Activated T-cell treated with anti-CD3 and anti-CD28 coated beads for 48 hours (primary cell): ENCODE results near the gene HOXD11.

Experiments
- DNase-seq: peaks from one replicate; pipeline ENCODE4 v3.0.0-alpha.2; 2020; ENCODE audit warnings: low read depth

HOXD11 gene

DNA sequence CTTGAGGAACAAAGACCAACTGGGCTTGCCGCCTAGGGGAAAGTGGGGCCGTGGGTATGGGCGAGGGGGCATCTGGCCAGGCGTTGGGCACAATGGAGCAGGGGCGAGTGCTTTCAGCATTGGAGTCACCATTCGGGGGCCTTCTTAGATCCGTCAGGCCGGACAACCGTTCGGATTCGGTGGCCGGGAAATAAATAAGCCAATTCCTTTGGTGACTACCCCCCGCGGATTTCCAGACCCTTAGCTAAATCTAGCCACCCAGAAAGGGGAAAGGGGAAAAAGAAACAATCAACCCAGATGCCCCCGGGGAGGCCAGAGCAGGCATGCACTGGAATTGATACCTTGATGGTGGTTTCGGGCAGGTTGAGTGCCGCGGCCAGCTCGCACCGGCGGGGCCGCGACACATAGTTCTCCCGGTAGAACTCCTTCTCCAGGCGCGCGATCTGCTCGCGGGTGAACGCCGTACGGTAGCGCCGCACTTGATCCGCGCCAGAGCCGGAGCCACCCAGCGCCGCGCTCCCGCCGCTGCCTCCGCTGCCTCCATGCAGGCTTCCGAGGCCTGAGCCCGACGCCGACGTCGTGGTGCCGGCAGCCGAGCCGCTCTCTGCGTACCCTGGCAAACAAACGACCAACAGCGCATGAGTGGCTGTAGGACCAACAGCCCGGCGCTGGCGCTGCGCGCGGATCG, 25.1 kb upstream of the HOXD11 start:
- DNase-seq: no peak

DNA sequence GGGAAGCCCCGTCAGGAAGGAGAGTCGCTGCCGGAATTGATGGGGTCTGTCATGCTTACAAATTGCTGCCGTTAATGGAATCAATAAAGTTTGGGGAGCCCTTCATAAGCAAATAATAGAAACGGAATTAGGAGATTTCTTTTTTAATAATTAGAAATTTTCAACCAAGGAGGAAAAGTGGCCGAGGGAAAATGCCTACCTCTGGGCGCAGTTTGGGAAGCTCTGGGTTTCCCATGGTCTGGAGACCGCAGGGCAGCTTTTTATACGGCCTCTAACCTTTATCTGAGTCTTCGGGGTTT, 24.6 kb upstream of the HOXD11 start:
- DNase-seq: no peak

DNA sequence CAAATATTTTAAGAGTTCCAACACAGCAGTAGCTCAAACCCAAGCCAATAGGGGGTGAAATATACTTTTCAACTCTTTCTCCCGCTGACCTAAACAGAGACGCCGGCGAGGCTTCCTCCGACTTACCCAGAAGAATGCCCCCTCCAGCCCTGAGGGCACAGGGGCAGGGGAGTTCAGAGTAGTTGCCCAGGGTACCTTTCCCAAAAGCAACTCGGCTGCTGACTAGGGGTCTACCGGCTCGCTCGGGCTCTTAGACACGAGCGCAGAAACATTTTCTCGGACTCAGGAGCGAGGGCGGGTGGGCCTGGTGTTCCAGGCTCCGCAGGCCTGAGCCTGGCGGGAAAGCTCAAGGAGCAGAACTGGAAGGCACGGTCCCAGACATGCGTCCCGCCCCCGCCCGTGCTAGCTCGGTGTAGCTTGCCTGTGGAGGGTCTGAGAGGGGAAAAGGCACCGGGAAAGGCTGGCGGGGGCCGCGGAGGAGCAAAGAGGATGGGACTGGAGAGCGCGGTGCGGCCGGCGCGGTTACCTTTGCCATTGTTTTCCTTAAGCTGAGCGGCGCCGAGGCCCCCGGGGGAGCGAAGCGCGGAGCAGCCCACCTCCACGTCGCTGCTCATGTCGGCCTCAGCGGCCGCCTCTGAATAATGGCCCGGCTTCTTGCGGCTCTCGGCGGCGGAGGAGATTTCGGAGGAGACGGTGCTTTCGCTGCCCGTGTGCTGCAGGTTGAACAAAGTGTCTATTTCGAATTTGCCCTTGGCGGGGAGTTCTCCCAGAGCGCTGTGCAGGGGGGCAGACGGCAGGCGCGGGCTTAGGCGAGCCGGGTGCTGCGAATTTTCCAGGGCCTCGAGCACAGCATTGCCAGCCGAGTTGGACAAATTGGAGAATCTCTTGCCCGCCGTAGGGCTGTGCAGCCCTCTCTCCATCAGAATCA, 24.0 kb upstream of the HOXD11 start:
- DNase-seq: no peak

DNA sequence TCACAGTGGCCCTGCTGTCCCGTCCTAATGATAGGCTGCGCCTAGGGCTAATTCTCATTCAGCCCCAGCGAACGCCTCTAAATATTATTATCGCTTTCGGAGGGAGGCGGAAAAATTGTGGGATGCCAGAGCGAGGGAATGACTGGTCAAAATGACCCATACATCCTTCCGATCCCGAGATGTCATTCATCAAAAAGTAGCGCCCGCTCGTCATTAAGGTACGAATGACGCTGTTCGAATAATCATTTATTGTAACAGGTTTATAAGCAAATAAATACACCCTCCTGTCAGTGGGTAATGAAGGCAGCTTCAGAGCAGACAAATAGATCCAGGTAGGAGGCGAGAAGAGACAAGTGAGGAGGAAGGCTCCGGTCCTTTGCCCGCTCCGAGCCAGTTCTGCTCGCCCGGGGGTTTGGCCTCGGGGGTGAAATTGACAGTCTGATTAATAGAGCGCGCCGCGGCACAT, 23.3 kb upstream of the HOXD11 start, which contains the start of gene EVX2:
Gene EVX2 (minus strand): TSS at position 167 of the 466 bp plus-strand sequence. CDS start 186 bp downstream, outside the sequence.
- no peak for DNase-seq

DNA sequence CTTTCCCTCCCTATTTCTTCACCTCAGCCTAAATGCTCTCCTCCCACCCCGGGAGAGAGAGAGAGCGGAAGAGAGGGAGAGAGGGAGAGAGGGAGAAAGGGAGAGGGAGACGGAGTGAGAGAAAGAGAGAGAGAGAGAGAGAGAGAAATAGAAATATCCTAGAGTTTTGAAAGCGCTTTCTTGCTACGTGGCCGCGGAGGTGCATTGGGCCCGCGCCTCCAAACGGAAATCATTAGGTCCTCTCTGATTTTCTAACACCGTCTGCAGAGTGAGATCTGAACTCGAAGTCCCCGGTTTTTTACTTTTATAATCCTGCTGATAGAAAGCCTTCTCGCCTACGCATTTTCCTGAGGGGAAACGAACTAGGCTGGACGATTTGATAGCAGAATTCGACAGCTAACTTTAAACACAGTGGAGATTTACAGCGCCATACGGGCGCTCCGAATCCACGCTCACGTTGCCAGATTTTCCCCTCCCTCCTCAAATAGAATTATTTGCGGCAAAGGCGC, 22.4 kb upstream of the HOXD11 start:
- DNase-seq: no peak

DNA sequence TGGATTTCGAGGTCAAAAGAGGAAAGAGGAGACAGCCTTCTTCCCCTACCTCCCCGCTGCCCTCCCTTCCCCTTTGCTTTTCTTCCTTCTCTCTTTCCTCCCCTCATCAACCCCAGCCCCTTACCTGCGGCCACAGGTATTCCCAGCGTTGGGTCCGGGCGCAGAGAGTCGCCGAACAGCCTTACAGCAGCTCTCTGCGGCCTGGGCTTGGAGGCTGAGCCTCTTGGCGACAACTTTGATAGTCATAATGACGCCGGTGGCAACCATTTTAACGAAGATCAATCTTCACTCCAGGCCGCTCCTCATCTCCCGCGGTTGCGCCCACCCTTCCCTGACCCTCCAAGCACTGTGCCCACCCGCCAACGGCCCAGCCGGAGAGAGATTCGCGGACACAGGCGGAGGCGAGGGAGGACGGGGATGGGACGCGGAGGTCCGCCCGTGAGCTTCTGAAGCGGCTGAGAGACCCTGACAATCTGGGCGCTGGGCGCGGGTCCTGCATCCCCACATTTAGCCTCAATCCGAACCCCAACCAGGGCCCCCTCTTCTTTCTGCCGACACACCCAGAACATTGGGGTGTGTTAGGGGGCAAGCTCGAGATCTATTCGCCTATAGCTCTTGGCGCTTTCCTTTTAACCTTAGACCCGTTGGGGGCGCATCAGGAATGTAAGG, 21.8 kb upstream of the HOXD11 start:
- no peak for DNase-seq

DNA sequence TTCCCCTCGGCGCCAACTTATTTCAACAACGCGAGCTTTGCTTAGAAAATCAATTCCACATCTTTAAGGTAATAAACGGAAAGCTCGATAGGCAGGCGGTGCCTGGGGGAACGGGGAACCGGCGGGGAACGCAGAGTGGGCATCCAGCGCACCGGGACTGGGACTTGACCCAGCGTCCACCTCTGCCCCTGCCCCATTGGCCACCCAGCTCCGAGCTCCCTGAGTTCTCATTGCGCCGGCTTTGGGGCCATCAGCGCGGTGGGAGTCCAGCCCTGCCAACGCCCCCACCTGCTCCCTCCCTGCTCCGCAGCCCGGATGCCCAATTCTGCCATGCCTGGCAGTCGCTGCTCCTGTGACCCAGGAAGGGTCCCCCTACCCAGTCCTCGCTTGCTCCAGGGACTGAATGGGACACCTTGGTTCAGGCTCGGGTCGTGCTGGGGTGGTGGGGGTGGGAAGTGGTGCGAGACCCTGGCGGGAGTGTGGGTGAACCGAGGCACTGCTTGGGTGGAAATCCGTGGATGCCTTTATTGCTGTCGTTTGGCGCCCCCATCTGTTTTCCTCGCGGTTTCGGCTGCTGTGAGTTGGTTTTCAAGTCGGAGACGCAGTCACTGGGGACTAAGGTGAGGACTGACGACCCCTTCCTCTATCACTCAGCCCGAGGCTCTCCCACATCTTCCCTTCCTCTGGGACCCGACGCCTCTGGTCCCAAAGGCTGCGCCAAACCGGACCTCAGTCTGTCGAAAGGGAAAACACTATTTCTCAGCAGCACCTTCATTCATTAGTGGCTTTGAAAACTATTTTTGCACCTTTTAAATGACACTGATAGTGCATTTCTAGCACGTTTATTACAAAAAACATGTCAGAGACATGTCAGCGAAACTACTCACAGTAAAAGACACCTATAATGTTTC, 21.0 kb upstream of the HOXD11 start:
- no peak for DNase-seq

DNA sequence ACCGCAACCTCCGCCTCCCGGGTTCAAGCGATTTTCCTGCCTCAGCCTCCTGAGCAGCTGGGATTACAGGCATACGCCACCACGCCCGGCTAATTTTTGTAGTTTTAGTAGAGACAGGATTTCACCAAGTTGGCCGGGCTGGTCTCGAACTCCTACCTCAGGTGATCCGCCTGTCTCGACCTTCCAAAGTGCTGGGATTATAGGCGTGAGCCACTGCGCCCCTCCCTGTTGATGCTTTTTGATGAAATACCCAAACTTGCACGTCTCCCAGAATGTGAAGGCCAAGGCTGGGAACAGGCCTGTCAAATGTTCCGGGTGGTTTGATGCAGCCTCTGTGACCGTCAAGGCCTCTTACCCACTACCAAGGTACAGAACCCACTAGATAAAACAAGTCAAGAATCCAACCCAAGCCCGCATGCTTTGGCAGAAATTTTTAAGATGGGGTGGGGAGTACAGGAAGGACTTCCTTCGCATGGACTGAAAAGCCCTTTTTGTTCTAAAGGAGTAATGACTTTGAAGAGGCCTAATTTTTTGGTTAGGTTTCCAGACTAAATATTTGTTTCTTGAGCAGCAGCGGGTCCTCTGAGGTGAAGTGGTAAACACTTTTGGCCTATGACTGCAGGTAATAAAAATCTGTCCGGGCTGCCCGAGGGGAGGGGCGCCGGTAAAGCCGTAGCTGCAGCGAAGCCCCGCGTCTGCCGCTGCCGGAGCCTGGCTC, 19.6 kb upstream of the HOXD11 start:
- no peak for DNase-seq

DNA sequence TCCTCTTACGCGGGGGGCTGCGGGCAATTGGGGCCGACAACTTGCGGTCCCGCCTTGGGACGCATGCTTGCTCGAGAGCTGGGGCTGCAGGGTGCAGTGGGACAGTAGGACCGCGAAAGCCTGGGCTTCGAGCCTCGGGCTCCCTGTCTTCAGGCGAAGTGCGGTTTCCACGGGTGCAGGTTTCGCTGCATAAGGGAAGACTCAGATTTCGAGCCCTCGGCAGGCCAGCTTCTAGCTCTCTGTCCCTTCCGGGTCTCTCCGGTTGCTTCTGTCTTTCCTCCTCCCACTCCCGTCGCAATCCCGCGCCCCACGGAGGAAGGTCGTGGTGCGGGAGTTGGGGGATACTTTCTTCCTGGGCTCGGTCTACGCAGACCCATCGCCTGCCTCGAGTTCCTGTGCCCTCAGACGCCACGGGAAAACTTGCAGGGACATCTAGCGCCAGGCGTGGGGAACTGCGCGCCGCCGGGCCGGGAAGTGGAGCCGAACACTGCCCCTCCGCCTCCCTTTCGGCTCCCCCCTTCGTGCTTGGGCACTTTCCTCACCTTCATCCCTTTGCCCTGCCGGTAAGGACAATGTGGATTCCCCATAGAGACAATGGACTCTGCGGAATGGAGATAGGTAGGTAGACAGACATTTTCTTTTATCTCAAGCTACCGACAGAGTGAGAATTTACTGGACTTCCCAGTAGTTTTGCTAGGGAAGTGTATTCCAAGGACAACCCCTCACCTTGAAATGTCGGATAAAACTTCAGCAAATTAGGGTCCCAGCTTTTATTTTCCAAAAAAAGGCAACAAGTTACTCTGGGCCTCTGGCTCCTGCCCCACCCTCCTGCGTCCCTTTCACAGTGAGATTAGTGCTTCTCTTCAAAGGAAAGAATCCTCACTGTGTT, 18.8 kb upstream of the HOXD11 start:
- no peak for DNase-seq

DNA sequence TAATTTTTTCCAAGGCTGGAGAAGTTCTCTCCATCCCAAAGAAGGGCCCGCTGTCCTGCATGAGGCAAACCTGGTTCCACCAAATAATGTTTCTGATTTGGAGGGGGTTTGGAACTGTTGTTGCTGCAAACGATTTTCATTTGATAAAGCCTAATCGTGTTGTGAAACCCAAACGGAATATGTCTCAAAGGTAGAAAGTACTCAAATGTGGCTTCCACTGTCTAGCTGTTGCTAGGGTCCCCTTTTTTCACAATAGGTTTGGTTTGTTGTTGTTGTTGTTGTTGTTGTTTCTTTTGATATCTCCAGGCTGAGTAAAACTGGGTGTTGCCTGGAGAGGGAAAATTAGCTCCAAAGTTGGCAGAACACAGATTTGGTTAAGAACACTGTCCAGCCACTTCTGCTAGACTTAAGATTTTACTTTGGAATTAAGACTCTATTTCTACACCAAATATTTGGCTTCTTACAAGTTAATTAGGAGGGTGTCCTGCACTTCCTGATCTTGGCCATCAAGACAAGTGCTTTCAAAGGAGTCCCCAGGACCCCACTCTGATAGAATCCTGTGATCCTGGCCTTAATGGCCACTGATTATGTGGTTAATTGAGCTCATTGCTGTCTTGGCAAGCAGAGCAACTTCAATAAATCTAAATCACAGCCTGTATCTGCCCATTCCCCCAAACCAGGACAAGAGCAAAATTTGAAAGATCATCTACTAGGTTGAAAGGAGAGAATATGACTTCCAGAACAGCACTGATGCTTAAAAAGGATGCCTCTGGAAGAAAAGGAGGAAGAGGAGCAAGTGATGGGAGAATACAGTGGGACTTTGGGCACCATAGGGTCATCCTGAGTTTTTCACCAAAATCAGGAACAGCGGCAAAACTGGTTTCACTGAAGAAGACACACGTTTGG, 17.9 kb upstream of the HOXD11 start:
- no peak for DNase-seq

DNA sequence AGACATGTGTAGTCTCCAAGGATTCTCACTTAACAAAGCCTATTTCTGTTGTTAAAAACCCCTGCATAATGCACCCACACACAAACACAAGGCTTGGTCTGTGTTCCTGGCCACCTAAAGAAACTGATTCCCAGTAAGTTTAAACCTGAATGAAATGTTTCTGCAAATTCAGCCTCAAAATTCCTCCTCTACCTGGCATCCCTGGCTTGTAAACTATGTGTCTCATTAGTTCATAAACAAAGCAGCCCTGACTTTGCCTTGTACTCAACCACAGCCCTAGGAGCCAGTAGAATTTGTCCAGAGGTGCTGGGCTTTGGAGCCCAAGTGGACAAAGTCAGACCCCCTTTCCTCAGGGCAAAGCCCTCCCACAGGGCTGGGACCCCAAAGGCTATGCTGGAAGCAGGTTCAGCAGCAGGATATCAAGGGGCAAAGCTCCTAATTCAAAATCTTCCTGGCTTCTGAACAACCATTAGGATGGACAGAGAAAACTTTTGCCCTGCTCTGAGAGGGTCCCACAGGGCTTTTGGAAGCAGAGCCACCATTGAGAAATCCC, 17.2 kb upstream of the HOXD11 start:
- DNase-seq: no peak

DNA sequence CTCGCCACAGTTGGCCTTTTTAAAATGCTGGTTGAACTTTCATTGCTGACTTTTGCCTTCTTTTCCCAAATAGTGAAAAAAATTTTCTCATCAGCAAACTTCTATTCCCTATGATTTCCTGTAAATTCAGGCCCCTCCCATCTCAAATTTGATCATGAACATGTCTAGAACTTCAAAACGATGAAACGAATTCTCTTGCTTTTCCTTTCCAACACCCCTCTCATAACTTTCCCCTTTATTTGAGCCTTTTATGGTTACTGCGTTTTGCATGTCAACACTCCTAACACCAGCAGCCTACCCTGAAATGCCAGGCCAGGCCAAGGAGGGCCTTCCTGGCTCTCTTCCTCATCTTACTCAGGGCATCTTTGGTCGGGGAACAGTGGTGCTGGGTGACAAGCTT, 16.2 kb upstream of the HOXD11 start:
- no peak for DNase-seq

DNA sequence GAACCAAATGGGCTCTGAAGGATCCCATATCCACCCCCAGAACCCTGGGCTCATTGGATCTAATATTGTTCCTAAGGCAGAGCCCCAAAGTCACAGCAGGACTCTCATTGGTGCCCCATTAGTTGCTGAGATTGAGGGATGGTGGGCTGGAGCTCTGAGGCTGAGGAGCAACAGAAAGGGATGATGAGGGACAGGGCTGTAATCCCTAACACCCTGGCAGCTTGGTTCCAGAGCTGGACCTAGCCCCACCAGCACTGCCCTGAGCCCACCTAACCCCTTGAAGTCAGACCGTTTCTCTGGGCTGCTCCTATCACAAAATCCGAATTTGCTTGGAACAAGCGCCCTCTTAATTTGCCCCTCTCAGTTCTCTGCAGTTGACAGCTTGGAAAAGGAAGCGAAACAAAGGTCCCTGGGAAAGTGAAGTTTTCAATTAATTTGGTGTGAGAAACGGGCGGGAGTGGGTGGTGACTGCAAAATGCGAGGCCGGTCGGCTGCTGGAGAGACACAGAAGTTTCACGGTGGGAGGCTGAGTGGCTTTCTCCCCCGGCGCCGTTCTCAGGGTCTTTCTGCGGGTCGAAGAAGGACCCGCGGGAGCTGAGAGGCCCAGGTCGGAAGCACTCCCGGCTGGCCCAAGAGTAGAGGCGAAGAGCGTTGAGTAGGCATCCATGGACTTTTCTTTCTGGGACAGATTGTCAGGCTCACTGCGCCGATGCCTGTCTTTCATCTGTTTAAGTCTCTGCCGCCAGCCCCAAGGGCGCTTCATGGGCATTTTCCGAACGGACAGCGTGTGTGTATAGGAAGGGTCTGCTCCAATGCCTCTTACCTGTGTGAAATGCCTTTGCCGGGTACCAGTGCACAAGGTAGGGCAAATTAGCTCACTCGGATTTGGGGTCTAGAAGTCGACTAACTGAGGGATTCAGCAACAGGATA, 15.5 kb upstream of the HOXD11 start:
- no peak for DNase-seq

DNA sequence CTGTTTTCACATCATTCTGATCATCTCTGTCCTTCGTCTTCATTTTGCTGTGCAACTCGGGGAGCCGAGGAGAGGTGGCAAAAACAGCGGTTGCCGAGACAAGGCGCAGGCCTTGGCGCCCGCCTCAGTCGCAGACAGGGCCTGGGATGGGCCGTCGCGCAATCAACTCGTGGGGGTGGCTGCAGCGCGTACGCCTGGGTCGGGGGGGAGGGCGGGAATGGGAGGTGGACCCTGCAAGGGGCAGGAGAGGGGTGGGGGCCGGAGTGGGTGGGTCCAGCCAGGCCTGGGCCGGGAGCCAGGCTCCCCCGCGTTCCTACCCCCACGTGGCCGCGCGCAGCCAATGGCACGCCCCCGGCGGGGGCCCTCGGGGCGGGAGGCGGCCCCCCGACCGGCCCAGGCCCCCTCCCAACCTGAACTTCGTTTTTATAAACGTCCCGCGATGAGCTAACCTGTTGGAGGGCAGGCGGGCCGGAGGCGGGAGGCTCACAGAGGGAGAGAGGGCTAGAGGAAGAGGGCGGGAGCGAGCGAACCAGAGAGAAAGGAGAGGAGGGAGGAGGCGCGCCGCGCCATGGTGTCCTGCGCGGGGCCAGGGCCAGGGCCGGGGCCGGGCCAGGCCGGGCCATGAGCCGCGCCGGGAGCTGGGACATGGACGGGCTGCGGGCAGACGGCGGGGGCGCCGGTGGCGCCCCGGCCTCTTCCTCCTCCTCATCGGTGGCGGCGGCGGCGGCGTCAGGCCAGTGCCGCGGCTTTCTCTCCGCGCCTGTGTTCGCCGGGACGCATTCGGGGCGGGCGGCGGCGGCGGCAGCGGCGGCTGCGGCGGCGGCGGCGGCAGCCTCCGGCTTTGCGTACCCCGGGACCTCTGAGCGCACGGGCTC, 14.6 kb upstream of the HOXD11 start, which contains the start of gene HOXD13:
Gene HOXD13 (plus strand): TSS at position 452 of the 875 bp plus-strand sequence. CDS start 170 bp downstream, at position 622.
- no peak for DNase-seq

DNA sequence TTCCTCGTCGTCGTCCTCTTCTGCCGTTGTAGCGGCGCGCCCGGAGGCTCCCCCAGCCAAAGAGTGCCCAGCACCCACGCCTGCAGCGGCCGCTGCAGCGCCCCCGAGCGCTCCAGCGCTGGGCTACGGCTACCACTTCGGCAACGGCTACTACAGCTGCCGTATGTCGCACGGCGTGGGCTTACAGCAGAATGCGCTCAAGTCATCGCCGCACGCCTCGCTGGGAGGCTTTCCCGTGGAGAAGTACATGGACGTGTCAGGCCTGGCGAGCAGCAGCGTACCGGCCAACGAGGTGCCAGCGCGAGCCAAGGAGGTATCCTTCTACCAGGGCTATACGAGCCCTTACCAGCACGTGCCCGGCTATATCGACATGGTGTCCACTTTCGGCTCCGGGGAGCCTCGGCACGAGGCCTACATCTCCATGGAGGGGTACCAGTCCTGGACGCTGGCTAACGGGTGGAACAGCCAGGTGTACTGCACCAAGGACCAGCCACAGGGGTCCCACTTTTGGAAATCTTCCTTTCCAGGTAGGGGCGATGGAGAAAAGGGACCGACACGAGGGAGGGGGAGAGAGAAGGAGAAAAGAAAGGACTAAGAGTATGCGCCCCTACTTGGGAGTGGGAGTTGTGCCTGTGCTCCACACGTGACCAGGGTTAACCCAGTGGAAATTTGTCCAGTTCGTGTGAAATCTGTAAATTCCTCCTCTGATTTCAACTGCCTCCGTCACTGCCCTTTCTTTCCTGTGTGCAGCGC, 13.8 kb upstream of the HOXD11 start:
- no peak for DNase-seq

DNA sequence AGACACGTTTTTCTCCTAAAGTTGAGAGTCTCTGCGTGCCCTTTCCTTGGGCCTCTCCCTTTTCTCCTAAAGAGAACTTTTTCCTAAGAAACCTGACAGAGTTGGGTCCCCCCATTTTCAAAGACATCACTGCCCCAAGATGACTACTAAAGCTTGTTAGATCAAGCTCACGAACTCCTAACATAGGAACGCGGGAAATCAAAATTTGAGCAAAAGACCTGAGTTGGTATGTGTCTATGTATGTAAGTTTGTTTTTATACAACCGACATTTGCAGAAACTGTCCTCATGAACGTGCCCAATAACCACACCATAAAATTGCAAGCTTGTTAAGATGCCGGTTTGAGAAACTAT, 13.2 kb upstream of the HOXD11 start:
- no peak for DNase-seq
